Astrocyte of the hippocampus (primary cell): Measurements from ENCODE around the gene SHCBP1.

ENCODE experiments used
- DNase-seq: peaks from one replicate; pipeline ENCODE4 v3.0.0; 2011; ENCODE audit warnings: low read depth, low spot score

SHCBP1 gene

GRCh38 chr16:46614006-46614405 lies 7.2 kb downstream of the SHCBP1 start:
- no peak for DNase-seq

GRCh38 chr16:46613352-46613751 lies 7.8 kb downstream of the SHCBP1 start:
- no peak for DNase-seq

GRCh38 chr16:46612121-46612520 lies 9.1 kb downstream of the SHCBP1 start:
- no peak for DNase-seq

- DNase-seq: peak; percentile 67
These were observed 13.7 kb downstream of the SHCBP1 start for GRCh38 chr16:46607529-46607928.

GRCh38 chr16:46606231-46606630 lies 14.9 kb downstream of the SHCBP1 start:
- no peak for DNase-seq

GRCh38 chr16:46591257-46591656 lies 29.9 kb downstream of the SHCBP1 start:
- DNase-seq: no peak

- DNase-seq: no peak
These were observed 35.1 kb downstream of the SHCBP1 start for GRCh38 chr16:46586011-46586577.

GRCh38 chr16:46583036-46583435 lies 38.1 kb downstream of the SHCBP1 start:
- DNase-seq: no peak

GRCh38 chr16:46582313-46582712 lies 38.9 kb downstream of the SHCBP1 start:
- no peak for DNase-seq

GRCh38 chr16:46577988-46578579 lies 43.1 kb downstream of the SHCBP1 start:
- no peak for DNase-seq

- no peak for DNase-seq
These were observed 47.4 kb downstream of the SHCBP1 start for GRCh38 chr16:46573834-46574159.

- DNase-seq: peak; percentile 38
These were observed 48.0 kb downstream of the SHCBP1 start for GRCh38 chr16:46573008-46573833.

- DNase-seq: no peak
These were observed 51.9 kb downstream of the SHCBP1 start for GRCh38 chr16:46569231-46569735.

- DNase-seq: no peak
These were observed 52.5 kb downstream of the SHCBP1 start for GRCh38 chr16:46568472-46569230.

- DNase-seq: no peak
These were observed 58.2 kb downstream of the SHCBP1 start for GRCh38 chr16:46562979-46563378.

- no peak for DNase-seq
These were observed 63.2 kb downstream of the SHCBP1 start for GRCh38 chr16:46558018-46558417.

- DNase-seq: no peak
These were observed 65.2 kb downstream of the SHCBP1 start for GRCh38 chr16:46555951-46556350.

GRCh38 chr16:46554435-46554834 lies 66.7 kb downstream of the SHCBP1 start:
- DNase-seq: peak; percentile 81

- DNase-seq: no peak
These were observed 71.7 kb downstream of the SHCBP1 start for GRCh38 chr16:46549477-46549876.
